ENCODE measurements around the gene HESX1.

Gene HESX1

DNA sequence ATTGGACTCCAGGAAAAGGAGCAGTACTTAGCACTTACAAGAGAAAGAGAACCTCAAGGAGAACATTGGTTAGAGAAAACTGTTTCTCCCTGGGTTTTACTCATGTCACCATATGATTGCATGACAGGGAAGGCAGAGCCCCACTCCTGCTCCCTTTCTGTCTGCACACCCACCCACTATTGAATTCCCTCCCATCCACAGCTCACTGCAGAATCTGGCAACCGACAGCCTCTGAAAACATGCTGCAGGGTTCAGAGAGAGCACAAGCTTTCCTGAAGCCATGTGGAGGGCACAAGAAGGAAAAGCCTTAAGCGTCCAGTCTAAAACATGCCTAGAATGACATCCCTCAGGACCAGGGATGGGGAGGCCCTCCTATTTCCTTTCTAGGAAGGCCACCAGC lies 31.6 kb downstream of the HESX1 start:
- DNase-seq (ENCODE audit: low spot score), result no peak

DNA sequence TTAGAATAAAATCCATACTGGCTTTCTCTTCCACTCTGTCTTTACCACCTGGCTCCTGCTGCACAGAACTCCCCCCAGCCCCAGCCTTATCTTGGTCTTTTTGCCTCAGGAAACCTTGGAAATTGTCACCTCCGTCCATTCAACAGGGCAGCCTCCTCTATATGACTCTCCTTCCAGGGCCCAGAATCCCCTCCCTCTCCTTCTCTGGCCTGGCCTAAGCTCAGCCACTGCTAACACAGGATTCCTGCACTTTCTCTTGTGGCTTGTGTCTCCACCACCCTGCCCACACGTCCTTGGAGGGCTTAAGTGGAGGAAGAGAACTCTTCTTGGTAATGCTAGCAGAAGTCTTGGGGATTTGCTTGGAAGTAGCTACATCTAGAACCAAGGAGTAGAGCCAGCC lies 33.1 kb downstream of the HESX1 start:
- DNase-seq (ENCODE audit: low spot score), result no peak

DNA sequence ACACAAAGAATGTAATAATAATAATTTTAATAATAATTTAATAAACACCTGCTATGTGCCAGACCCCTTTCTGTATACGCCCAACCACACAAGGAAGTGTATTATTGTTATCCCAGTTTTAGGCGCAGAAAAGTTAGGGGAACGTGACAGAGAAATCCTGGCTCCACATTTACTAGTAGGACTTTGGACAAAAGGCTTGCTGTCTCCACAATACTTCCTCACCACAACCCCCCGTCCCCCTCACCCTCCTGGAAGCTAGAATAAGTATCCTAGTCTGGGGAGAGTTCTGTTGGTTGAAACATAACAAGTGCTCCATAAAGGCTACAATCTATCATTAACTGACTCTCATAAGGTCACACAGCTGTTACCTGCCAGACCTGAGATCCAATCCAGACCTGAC lies 34.1 kb downstream of the HESX1 start:
- no peak for DNase-seq (ENCODE audit: low spot score)

DNA sequence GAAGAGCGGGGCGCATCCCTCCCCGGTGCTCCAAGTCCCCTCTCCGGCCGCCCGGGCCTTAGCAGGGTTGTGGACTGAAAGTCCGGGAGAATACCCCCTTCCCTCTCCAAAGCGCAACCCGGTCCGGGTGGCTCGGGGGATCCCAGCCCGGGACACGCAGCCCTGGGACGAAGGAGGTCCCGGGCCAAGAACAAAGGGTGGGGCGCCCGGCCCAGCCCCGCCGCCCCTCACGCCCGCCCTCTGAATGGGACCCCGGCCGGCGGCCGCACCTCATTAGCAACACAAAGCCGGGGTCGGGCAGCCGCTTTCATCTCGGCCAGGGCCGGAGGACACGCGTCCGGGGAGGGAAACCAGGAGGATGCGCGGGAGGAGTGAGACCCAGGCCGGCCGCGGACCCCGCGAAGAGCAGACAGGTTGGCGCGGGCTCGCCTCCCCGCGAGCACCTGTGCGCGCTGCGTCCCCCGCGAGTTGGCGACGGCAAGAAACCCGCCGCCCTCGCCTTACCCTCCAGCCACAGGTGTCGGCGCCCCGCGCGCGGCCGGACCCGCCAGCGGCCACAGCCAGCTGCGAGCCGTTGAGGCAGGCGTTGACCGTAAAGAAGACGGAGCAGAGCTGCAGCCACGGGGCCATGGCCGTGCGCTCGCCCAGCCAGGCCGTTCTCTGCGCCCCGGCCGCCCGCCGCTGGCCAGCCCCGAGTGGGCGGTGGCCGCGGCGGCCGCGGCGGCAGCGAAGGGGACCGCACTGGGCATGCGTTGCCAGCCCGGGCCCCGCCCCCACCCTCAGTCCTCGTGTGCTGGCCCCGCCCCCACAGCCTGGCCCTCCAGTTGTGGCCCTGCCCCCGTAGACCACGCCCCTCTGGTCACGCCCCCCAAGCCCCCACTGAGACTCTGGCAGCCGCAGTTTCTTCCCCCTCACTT lies 34.9 kb downstream of the HESX1 start, which contains the start of gene IL17RD:
Gene IL17RD, minus strand, starts transcription at position 697 of the 917 bp plus-strand sequence. Its CDS starts 67 bp downstream, at position 630.
- peak; percentile 61 for DNase-seq (ENCODE audit: low spot score)

DNA sequence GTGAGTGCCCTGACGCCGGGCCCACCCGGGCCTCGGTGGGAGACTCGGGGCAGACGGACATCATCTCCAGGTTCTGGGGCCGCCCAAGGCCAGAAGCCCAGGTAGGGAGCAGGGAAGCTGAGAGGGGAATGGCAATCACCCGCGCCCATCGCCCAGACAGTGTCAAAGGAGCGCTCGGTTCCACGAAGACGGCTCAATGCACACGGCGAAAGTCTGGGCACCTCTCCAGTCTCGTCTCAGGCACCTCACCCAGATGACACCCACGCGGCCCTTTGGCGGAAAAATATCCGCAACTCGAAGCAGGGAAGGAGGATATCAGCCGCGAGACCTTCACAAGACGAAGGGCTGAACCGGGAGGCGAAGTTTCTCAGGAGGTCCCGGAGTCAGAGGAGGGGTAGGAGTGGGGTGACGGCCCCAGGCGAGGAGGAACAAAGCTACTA lies 35.5 kb downstream of the HESX1 start:
- DNase-seq (ENCODE audit: low spot score), result no peak

DNA sequence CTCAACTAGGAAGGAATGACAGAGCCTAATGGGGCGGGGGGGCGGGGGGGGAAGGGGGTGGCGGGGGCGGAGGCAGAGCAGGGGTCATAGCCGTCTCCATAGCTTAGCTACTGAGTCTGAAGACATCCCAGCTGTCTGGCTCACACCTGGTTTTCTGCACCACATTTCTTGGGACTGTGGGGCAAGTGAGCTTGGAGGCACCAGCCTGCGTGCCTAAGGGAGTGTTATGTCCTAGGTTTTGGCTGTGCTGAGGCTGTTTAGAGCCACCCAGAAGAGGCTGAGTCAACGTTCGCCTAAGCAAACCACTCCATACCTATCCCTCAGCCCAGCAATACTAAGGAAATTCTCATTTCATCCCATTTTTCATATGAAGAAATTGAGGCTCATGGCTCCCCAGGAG lies 36.0 kb downstream of the HESX1 start:
- DNase-seq (ENCODE audit: low spot score), result no peak

DNA sequence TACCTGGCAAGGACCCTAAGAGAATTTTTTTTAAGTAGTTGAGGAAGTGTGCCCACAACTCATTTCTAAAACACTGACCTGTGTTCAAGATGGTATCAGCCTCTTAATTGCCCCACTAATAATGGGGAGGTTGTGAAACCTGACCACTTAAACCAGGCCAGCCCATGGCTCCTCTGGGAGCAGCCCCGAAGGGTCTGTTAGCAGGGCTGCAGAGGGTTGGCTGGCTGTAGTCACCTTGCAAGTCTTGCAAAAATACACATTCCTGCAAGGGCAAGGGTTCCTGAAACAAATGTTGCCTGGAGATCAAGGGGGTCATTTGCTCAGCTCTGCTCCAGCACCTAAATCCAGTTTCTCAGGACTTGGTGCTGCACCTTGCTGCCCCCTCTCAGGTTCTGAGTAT lies 37.9 kb downstream of the HESX1 start:
- no peak for DNase-seq (ENCODE audit: low spot score)

DNA sequence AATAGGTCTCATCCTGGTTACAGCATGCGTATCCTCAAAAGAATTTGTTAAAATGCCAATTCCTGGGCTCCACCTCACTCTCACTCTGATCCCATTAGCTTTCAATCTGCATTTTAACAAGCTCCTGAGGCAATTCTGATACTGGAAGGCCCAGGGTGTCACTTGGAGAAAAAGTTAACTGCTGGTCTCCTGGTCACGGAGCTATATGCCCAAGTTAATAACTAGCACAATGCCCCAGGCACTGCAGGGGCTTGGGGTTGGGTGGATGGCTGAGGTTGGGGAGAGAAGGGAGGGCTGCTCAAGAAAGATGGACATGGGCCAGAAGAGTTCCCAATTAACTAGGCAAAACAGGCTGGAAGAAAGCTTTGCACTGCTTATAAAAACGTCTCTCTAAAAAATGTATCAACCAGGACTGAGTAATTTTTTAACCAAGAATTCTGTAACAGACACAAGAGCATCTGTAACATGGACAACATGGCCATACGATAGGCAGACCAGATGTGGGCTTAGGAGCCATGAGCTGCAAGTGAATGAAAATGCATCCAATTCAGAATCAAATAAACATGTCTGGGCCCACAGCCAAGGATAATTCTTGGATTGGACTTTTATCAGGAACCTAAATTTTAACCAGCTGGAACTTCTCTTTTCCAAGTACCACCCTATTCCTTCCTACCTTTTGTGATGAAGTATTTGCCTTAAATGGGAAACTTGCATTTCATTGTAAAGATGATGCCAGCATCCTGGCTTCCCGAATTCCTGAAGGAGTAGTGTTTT lies 38.8 kb downstream of the HESX1 start:
- no peak for DNase-seq (ENCODE audit: low spot score)

DNA sequence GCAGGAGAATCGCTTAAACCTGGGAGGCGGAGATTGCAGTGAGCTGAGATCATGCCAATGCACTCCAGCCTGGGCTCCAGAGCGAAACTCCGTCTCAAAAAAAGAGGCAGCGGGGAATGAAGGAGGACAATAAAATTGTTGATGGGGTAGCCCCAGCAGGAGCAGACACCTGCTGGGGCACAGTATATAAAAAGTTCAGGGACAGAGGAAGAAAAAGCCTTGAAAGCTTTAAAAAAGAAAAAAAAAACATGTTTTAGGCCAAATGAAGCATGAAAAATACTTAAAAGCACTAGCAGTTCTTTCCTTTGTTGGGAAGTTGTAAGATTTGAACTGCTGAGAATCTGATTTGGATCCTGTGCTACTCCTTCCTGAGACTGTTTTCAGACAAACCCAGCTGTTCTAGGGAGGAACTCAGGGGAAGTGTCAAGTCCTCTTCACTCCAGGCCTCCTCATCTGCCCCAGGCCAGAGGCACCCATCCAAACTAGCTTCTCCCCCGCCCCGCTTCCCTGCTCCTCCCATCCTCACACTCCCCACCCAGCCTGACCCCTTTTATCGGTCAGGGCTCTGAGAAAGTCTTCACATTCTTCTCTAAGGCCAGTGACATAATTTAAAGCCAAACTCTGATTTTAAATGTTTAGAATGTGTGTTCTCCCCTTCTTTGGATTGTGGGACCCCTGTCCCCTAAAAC lies 39.6 kb downstream of the HESX1 start:
- DNase-seq (ENCODE audit: low spot score), result no peak

DNA sequence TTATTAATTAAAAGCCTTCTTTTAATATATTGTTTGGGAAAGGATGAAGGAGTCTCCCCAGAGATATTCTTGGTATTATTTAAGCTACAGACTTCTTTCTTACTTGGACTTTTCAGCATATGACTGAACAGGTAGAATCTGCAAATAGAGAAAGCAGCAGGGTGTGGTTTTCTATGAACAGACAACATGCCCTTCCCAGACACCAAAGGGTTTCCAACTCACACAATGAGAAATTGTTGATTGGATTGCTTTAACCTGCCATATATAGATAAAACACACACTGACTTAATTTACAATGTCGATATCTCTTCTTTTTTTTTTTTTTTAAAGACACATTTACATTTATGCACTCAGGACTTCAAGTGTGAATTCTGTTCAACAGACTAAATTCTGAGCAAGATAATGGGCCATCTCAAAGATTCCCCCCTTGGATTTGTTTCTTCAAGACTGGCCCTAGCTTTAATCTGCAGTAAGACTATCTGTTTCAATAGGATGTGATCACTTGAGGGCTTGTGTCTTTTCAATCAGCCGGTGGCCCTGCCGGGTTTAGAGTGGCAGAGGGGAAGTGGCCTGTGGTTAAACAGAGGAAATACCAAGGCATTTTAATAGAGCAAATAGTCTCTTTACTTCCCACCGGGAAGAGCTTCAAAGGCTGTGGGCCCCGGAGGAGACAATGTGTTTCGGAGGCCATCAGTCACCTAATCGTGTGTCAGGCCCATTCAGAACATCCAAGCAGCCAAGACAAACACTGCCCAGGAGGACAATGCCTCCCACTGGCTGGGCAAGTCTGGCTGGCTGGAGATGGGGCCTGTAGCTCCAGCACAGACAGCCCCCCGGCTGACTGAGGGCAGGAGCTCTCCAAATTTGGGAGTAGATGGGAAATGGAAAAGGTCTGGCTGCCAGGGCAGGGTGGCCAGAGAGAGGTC lies 40.7 kb downstream of the HESX1 start:
- DNase-seq (ENCODE audit: low spot score), result peak; percentile 31

DNA sequence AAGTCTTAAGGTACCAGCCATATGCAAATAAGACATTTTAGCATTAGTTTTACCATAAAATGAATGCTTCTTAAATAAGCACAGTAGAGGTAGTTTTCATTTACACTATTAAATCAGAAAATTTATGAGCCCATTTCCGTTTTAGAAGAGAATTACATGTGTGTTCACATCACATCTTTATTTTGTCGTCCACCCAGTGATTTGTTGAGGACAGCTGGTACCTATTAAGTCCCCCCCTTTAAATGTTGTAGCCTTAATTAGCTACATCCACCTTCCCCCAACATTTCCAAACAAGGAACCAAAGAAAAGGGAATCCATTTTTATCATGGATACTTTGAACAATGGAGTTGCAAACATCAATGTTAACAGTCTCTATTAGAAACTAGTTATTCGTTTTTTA lies 41.5 kb downstream of the HESX1 start:
- no peak for DNase-seq (ENCODE audit: low spot score)

DNA sequence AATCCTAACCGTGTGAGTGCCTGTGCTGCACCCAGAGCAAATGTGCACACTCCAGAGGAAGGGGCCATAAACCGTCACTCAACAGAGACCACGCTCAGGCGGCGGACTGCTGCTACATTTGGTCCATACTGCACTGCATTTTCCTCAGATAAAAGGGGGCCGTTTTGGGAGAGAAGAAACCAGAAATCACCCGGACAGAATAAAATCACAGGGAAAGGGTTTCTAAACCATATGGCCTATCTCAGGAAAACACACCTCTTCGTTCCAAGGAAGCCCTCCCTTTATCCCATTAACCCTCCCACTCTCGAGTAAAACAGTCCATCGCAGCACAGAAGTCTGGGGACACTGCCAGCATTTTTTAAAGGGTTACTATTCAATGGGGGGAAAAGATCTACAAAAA lies 42.2 kb downstream of the HESX1 start:
- no peak for DNase-seq (ENCODE audit: low spot score)

DNA sequence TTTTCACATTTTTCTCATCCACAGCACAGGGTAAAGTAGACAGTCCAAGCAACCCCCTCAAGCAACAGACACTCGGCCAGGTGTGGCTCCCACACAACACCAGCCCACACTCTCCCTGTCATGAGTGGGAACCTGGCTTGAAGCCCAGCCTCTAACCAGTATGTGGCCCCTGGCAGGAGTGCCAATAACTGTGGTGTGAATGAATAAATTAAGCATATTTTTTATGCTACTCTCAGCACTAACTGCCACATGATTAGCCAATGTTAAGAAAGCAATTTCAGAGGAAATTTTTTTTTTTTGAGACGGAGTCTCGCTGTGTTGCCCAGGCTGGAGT lies 44.5 kb downstream of the HESX1 start:
- no peak for DNase-seq (ENCODE audit: low spot score)

DNA sequence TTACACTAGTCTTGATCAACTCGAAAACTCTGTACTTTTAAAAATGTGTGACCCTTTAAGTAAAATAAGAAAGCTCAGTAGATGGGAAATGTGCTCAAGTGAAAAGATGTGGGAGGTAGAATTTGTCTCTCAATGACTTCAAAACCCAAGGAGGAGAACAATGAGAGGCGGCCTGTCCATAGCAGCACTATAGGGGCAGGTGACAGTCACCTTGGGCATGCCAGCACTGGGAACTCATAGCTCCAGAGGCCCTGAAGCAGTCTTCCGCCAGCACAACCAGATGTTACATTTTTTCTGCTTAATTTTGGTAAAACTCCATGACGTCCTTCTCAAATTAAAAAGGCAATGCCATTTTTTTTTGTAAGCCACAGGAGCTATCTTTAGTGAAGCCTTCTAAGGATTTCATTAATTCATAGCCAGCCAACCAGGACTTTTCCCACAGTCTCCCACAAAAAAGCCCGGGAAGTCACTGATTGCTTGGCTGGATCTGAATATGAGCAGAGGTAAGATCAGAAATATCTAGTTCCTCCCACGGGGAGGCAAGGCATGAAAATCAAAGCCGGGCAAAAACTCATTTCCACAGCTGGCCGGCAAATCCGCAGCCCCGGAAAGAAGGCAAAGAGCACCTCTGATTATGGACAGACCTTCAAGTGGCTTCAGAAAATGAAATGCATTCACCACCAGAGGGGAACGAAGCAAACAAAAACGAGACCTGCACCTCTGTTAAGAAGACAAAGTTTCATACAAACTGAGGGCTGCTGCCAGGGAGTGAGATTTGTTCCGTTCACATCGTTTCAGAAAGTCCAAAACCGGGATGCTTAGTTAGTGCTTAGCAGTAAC lies 45.1 kb downstream of the HESX1 start:
- DNase-seq (ENCODE audit: low spot score), result no peak

DNA sequence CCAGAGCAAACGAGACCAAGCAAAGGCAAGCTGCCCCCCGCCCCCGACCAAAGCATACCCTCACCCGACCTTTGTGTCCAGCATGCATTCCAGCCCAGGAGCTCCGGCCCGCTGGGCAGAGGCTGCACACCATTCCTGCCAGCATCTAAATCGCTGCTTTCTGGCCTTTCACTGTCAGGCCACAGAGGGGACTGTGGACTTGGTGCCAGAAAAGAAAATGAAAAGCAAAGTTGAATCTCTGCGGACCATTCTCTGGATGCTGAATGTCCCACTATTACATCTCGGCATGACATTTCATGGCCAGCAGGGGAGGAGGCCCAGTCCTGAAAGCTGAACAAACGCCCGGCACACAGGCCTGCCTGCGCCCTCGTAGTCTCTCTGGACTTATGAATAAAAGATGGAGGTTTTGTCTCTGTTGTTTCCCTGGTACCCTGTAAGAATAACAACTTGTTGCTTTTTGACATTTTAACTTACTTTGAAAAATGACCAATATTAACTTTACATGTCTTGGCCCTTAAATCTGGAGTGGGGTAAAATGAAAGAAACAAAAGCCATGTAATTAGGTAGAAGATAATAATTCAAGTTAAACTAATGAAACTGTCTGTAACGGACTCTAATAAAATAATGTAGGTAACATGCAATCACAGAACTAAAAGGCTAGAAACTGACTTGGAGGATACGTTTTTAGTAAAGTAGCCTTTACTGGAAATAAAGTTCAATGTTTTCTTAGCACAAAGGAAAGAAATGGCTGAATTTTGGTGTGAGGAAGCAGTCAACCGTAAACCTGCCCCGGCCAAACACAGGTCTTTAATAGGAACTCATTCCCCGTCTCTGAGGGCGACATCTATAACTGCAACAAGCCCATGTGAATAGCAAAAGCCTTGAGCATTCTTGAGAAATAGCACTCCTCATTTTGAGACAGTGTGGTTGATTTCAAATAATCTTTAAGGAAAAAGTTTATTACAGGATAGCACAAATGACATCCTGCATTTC lies 47.3 kb downstream of the HESX1 start:
- DNase-seq (ENCODE audit: low spot score), result no peak

DNA sequence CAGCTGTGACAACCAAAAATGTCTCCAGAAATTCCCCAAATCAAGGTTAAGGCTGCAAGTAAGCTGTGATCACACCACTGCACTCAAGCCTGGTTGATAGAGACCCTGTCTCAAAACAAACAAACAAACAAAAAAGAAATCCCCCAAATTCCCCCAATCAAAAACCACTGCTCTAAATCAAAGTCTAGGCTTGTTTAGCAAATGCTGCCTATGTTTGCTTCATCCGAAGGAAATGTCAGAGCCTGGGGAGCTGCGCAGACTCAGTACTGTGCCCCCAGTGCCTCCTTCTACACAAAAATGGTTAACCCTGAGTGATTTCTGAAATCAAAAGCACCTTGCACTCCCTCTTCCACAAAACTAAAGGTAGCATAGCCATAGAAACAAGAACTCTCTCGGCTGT lies 48.0 kb downstream of the HESX1 start:
- DNase-seq (ENCODE audit: low spot score), result no peak

DNA sequence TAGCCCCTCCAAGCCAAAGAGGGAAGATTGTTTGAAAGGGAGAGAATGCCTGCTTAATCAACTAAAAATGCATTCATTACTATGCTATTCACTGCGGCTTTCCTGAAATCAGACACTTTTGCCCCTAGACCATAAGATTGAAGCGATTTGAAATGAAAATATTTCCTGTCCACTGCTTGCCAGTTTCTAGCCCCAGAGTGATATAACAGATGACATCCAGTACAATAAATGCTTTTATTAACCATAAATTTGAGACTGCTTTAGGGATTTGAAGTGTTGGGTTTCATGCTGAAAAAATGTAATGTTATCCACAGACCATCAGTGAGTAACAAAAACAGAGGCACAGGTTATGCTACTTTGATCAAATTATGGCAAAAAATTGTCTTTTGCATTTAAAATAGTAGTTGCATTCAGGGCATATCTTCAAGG lies 48.7 kb downstream of the HESX1 start:
- no peak for DNase-seq (ENCODE audit: low spot score)

DNA sequence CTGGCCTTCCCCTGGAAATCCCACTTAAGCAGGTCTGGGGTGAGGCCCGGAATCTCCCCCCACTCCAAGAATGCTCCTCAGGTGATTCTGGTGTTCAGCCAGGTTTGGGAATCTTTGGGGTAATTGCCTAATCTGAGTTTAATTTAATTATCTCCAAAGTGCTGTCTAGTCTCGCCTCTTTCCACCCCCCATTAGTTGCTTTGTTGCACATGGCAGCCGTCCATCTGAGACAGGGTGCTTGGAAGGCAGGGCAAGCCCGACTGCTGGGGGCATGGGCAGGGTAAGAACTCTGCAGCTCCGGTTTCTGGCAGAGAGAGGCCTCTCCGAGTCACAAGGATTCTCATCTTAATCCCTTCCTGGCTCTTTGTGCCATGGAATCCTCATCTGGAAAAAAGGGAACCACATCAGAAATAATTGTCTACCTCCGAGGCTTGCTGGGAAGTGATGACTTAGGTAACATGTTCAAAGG lies 49.6 kb downstream of the HESX1 start:
- no peak for DNase-seq (ENCODE audit: low spot score)
